Chondrocyte (in vitro differentiated cells): ENCODE measurements around the gene SERPINA1. TPM values are rescaled to one million over a fixed set of nuclear protein-coding genes. Genes with fewer than 3 reads are reported as not detected.
"Not testable (repeated sequence)": the region's sequence is repeated elsewhere in the genome, so short reads cannot be mapped to it uniquely, and the experiment has no call there.

Source experiments
- DNase-seq: peaks from one replicate; pipeline ENCODE4 v3.0.0; 2021; ENCODE audit warnings: mixed read lengths, low spot score
- H3K27ac Mint-ChIP-seq: one replicate; pipeline ENCODE4 v1.8.0; 2021; ENCODE audit warnings: mild to moderate bottlenecking, moderate library complexity, mixed read lengths; ENCODE audit not compliant: unreplicated experiment
- H3K27me3 Mint-ChIP-seq: 2 replicates; pipeline ENCODE4 v1.8.0; 2021; ENCODE audit warnings: low read depth, mixed read lengths
- H3K36me3 Mint-ChIP-seq: 2 replicates; pipeline ENCODE4 v1.8.0; 2021; ENCODE audit warnings: low read depth, mixed read lengths
- H3K4me1 Mint-ChIP-seq: 2 replicates; pipeline ENCODE4 v1.8.0; 2021; ENCODE audit warnings: low read depth, mild to moderate bottlenecking, mixed read lengths
- H3K4me3 Mint-ChIP-seq: one replicate; pipeline ENCODE4 v1.8.0; 2021; ENCODE audit warnings: mild to moderate bottlenecking, moderate library complexity, mixed read lengths; ENCODE audit not compliant: unreplicated experiment
- H3K9me3 Mint-ChIP-seq: 2 replicates; pipeline ENCODE4 v1.8.0; 2021; ENCODE audit warnings: low read depth, mixed read lengths
- CTCF ChIP-seq: fragments of 200-600 bp; sonication (generic); IDR thresholded peaks from 2 replicates; pipeline ENCODE4 v1.5.0; 2021; ENCODE audit warnings: antibody characterized with exemption, mild to moderate bottlenecking, moderate library complexity
- total RNA-seq: library from RNA; stranded (reverse); gene quantifications from 3 replicates; pipeline ENCODE4 v1.2.1, GENCODE V29; 2021

SERPINA1 gene
- total RNA-seq, 1 donor from 2014 or later, result 0.20 TPM

GRCh38 chr14:94370524-94370910 lies 17.9 kb downstream of the SERPINA1 start:
- Mint-ChIP-seq H3K4me1 (peaks cover 9% of the 10 kb centered on the region), H3K4me3 (no peak overlapping the region), H3K27me3 (peaks cover 8% of the 10 kb centered on the region), H3K27ac (no peak overlapping the region), H3K9me3 (no peaks in the 10 kb centered on the region), H3K36me3 (no peaks in the 10 kb centered on the region)
- DNase-seq, result no peak
- TF ChIP-seq CTCF, result no peak

DNA sequence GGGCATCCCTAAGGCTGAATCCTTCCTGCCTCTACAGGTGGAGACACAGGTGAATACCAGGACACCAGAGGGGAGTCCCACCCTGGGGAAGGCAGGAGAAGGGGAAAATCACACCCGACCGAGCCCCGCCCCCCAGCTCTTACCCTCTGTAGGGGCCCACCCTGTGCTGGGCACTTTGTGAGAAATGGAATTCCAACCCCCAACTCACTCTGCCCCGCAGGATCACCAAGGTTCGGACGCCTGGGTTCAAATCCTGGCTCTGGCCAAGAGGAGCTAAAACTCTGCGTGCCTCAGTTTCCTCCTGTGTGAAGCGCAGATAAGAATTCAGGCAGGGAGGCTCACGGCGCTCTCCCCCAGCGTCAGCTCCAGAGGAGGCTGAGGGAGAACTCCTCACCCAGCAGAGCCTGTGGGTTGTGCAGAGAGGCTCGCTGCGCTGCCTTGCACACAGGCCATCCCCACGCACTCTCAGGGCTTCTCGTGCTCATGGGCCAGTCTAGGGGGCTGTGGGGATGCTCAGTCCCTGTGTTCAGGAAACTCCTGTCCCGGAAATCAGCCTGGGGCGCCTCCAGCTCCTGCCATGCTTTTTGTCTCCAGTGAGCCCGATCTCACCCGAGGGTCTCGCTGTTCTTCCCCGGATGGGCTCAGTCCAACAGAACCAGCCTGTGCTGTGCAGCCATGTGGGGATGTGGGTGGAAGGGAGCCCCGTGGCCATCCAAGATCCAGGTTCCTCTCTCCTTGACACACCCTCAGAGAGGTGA lies 18.5 kb downstream of the SERPINA1 start:
- H3K27me3 Mint-ChIP-seq, DNase-seq, H3K4me1 Mint-ChIP-seq, H3K36me3 Mint-ChIP-seq, H3K4me3 Mint-ChIP-seq, H3K27ac Mint-ChIP-seq, H3K9me3 Mint-ChIP-seq: not testable (repeated sequence)

- Mint-ChIP-seq H3K9me3 (no peaks in the 10 kb centered on the region), H3K27ac (no peak overlapping the region), H3K36me3 (no peaks in the 10 kb centered on the region), H3K4me3 (no peak overlapping the region), H3K27me3 (peaks cover 8% of the 10 kb centered on the region), H3K4me1 (peaks cover 6% of the 10 kb centered on the region)
- TF ChIP-seq CTCF, result no peak
- DNase-seq, result no peak
Observed at GRCh38 chr14:94368956-94369355, 19.4 kb downstream of the SERPINA1 start.

DNA sequence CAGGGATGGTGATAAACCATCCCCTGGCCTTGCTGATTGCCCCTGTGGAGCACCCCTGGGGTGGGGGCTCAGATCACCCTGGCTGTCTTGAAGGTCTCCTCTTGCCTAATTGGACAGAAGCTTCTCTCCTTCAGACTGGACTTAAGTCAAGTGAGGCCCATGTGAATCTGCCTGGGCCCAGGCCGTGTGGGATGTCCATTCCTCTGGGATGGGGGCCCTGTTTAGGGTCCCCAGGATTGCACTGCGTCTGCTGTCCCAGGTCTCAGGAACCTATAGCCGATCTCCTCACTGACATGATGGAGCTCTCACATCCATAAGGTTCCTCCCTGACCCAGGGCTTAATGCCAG lies 20.2 kb downstream of the SERPINA1 start:
- TF ChIP-seq CTCF, result no peak
- no peak for DNase-seq
- Mint-ChIP-seq H3K36me3 (no peaks in the 10 kb centered on the region), H3K27ac (no peak overlapping the region), H3K4me3 (no peak overlapping the region), H3K9me3 (no peaks in the 10 kb centered on the region), H3K4me1 (no peaks in the 10 kb centered on the region), H3K27me3 (peaks cover 8% of the 10 kb centered on the region)

DNA sequence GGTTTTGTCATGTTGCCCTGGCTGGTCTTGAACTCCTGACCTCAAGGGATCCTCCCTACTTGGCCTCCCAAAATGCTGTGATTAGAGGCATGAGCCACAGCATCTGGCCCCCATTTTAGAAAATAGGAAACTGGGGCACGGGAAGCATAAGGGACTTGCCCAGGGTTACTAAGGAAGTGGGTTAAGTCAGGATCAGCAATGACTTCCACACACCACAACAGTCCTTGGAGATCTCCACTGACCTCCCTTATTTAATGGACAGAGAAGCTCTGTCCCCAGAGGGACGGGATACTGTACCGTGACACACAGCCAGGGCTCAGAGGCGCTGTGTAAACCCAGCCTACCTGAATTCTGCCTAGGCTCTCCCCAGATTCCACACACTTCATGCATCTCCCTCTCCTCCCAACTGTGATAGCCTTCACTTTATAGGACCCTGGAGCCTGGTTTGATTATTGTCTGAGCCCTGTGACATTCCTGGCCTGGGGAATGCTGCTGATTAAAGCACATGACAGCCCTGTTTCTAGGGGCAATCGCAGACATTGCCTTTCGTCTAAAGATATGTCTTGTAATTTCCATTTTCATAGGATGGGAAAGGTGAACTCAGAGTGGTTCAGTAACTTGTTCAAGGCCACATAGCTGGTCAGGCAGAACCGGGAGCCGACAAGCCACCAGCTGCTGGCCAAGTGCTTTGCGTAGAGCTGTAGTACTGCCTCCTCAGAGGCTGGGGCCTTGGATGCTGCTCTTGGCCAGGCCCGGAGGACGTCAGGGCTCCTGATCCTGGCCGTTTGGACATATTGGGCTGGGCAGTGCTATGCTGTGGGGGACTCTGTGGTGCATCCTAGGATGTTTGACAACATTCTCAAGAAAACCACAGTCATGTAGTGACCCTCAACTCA lies 20.8 kb downstream of the SERPINA1 start:
- Mint-ChIP-seq H3K4me1 (no peaks in the 10 kb centered on the region), H3K9me3 (no peaks in the 10 kb centered on the region), H3K27me3 (peaks cover 10% of the 10 kb centered on the region), H3K4me3 (no peak overlapping the region), H3K36me3 (no peaks in the 10 kb centered on the region), H3K27ac (no peak overlapping the region)
- no peak for TF ChIP-seq CTCF
- DNase-seq, result no peak
